ENCODE results near the gene MLLT1.

GRCh38 chr19:6204866-6205723, 74.7 kb downstream of the MLLT1 start:
- TF ChIP-seq CTCF (conservative IDR thresholded peaks at IDR 0.05; ENCODE audit: low read depth, low read length) (no peak), EZH2 (IDR thresholded peaks at IDR 0.05; ENCODE audit: borderline replicate concordance, low read depth, low read length, poor library complexity, severe bottlenecking) (no peak)
